ENCODE measurements around the gene MTMR3.
"Not testable (repeated sequence)": the region's sequence is repeated elsewhere in the genome, so short reads cannot be mapped to it uniquely, and the experiment has no call there.

MTMR3 gene

GRCh38 chr22:29840498-29840897, 42.5 kb upstream of the MTMR3 start:
- TF ChIP-seq ZFX (IDR thresholded peaks at IDR 0.05; ENCODE audit: borderline replicate concordance) (no peak), CTCF (IDR thresholded peaks at IDR 0.05) (no peak)
- no peak overlapping the region for H3K27ac ChIP-seq

GRCh38 chr22:29842172-29842571, 40.8 kb upstream of the MTMR3 start:
- no peak overlapping the region for H3K27ac ChIP-seq
- no peak for TF ChIP-seq ZFX (IDR thresholded peaks at IDR 0.05; ENCODE audit: borderline replicate concordance)

GRCh38 chr22:29842740-29843139, 40.2 kb upstream of the MTMR3 start:
- TF ChIP-seq CTCF (IDR thresholded peaks at IDR 0.05): no peak
- no peak for TF ChIP-seq ZFX (IDR thresholded peaks at IDR 0.05; ENCODE audit: borderline replicate concordance)
- H3K27ac ChIP-seq: no peak overlapping the region

- no peak overlapping the region for H3K27ac ChIP-seq
- TF ChIP-seq CTCF (IDR thresholded peaks at IDR 0.05) (no peak), ZFX (IDR thresholded peaks at IDR 0.05; ENCODE audit: borderline replicate concordance) (no peak)
These were observed 36.7 kb upstream of the MTMR3 start for GRCh38 chr22:29846290-29846689.

GRCh38 chr22:29848111-29848510, 34.9 kb upstream of the MTMR3 start:
- H3K27ac ChIP-seq: no peak overlapping the region
- no peak for TF ChIP-seq CTCF (IDR thresholded peaks at IDR 0.05)
- no peak for TF ChIP-seq ZFX (IDR thresholded peaks at IDR 0.05; ENCODE audit: borderline replicate concordance)

GRCh38 chr22:29854432-29854831, 28.5 kb upstream of the MTMR3 start:
- no peak overlapping the region for H3K27ac ChIP-seq
- TF ChIP-seq CTCF (IDR thresholded peaks at IDR 0.05) (no peak), ZFX (IDR thresholded peaks at IDR 0.05; ENCODE audit: borderline replicate concordance) (no peak)

GRCh38 chr22:29855611-29856181, 27.3 kb upstream of the MTMR3 start:
- TF ChIP-seq CTCF (IDR thresholded peaks at IDR 0.05): no peak
- TF ChIP-seq ZFX (IDR thresholded peaks at IDR 0.05; ENCODE audit: borderline replicate concordance): no peak
- no peak overlapping the region for H3K27ac ChIP-seq

GRCh38 chr22:29856496-29856895, 26.5 kb upstream of the MTMR3 start:
- TF ChIP-seq CTCF (IDR thresholded peaks at IDR 0.05) (no peak), ZFX (IDR thresholded peaks at IDR 0.05; ENCODE audit: borderline replicate concordance) (no peak)
- no peak overlapping the region for H3K27ac ChIP-seq

- not testable (repeated sequence) for H3K27ac ChIP-seq
These were observed 23.9 kb upstream of the MTMR3 start for GRCh38 chr22:29859030-29859429.

Measured in 22Rv1 (cell line).